Loucy (cell line): ENCODE results near the gene BCAS3.

Experiments
- H2AFZ ChIP-seq: fragments of 200-600 bp; sonication (generic); 2 replicates; pipeline ENCODE4 v1.6.0; 2016; ENCODE audit warnings: antibody characterized with exemption, mild to moderate bottlenecking, low read length, moderate library complexity
- H3F3A ChIP-seq: fragments of 200-600 bp; 2 replicates; pipeline ENCODE4 v1.6.0; 2016; ENCODE audit warnings: antibody characterized with exemption, low read depth, mild to moderate bottlenecking
- H3K27me3 ChIP-seq: fragments of 200-600 bp; sonication (generic); 2 replicates; pipeline ENCODE4 v1.6.1; 2014; ENCODE audit warnings: low read length, mild to moderate bottlenecking; ENCODE audit not compliant: insufficient read depth, poor library complexity, severe bottlenecking
- H3K36me3 ChIP-seq: fragments of 200-600 bp; sonication (generic); 2 replicates; pipeline ENCODE4 v1.6.1; 2016; ENCODE audit warnings: low read length; ENCODE audit not compliant: insufficient read depth
- H3K4me1 ChIP-seq: fragments of 200-600 bp; sonication (generic); 2 replicates; pipeline ENCODE4 v1.5.1; 2014; ENCODE audit warnings: low read length, mild to moderate bottlenecking; ENCODE audit not compliant: insufficient read depth, poor library complexity, severe bottlenecking
- H3K4me2 ChIP-seq: fragments of 200-600 bp; sonication (generic); 2 replicates; pipeline ENCODE4 v1.6.0; 2014; ENCODE audit warnings: antibody characterized with exemption, low read length, low read depth, mild to moderate bottlenecking; ENCODE audit not compliant: poor library complexity, severe bottlenecking
- H3K4me3 ChIP-seq: fragments of 200-600 bp; sonication (generic); 2 replicates; pipeline ENCODE4 v1.5.1; 2014; ENCODE audit warnings: low read length, mild to moderate bottlenecking, mixed read lengths; ENCODE audit not compliant: poor library complexity, severe bottlenecking
- H3K79me2 ChIP-seq: fragments of 200-600 bp; sonication (generic); 2 replicates; pipeline ENCODE4 v1.6.1; 2014; ENCODE audit warnings: low read length; ENCODE audit not compliant: insufficient read depth
- H3K9ac ChIP-seq: fragments of 200-600 bp; sonication (generic); 2 replicates; pipeline ENCODE4 v1.6.0; 2014; ENCODE audit warnings: mild to moderate bottlenecking, low read depth, low read length, moderate library complexity; ENCODE audit not compliant: poor library complexity, severe bottlenecking
- H3K9me2 ChIP-seq: fragments of 200-600 bp; sonication (generic); replicated peaks from 2 replicates; pipeline ENCODE4 v1.6.1; 2016; ENCODE audit warnings: low read depth, low read length, mixed read lengths
- H3K9me3 ChIP-seq: fragments of 200-600 bp; sonication (generic); 2 replicates; pipeline ENCODE4 v1.6.1; 2014; ENCODE audit warnings: mild to moderate bottlenecking, antibody characterized with exemption, low read length, low read depth; ENCODE audit not compliant: insufficient read depth
- H4K20me1 ChIP-seq: fragments of 200-600 bp; sonication (generic); 2 replicates; pipeline ENCODE4 v1.6.0; 2014; ENCODE audit warnings: antibody characterized with exemption, low read length, mild to moderate bottlenecking; ENCODE audit not compliant: insufficient read depth, poor library complexity, severe bottlenecking
- CTCF ChIP-seq: fragments of 200-600 bp; sonication (generic); conservative IDR thresholded peaks from 2 replicates; pipeline ENCODE4 v1.5.1; 2014; ENCODE audit warnings: mild to moderate bottlenecking, antibody characterized with exemption, low read length
- EZH2phosphoT487 ChIP-seq: fragments of 200-600 bp; IDR thresholded peaks from 2 replicates; pipeline ENCODE4 v1.6.1; 2018; ENCODE audit warnings: antibody characterized with exemption, mild to moderate bottlenecking, moderate library complexity, borderline replicate concordance

Gene BCAS3

DNA sequence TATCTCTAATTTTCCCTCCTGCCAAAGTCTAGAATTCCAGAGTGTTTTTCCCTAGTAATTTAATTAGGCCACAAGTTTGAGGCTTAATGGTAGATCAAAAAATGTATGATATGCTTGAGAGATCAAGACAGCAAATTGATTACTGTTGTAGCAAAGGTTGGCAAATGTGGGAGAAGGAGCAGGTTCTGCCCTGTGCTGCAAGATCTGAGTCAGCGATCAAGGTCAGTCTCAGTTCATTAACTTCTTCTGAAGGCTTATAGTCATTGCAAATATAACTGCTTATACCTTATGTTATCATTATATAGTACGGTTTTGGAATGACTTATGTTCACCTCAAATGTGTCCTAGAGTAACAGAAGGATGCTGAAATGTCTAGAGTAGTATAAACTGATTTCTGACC lies 490.9 kb downstream of the BCAS3 start:
- no peaks in the 10 kb centered on the region for H3F3A ChIP-seq
- no peak overlapping the region for H3K4me2 ChIP-seq
- H3K9me3 ChIP-seq: no peaks in the 10 kb centered on the region
- no peak overlapping the region for H3K9ac ChIP-seq
- no peak overlapping the region for H3K4me3 ChIP-seq
- no peaks in the 10 kb centered on the region for H4K20me1 ChIP-seq
- H3K4me1 ChIP-seq: peaks cover 5% of the 10 kb centered on the region
- TF ChIP-seq EZH2phosphoT487: no peak
- TF ChIP-seq CTCF: no peak
- H3K27me3 ChIP-seq: no peaks in the 10 kb centered on the region
- no peak overlapping the region for H2AFZ ChIP-seq
- H3K36me3 ChIP-seq: no peaks in the 10 kb centered on the region
- H3K9me2 ChIP-seq: no peaks in the 10 kb centered on the region
- no peaks in the 10 kb centered on the region for H3K79me2 ChIP-seq

- Histone ChIP-seq H3K9ac (no peak overlapping the region), H4K20me1 (no peaks in the 10 kb centered on the region), H3K79me2 (no peaks in the 10 kb centered on the region)
These were observed 496.7 kb downstream of the BCAS3 start for GRCh38 chr17:61174310-61174709.

DNA sequence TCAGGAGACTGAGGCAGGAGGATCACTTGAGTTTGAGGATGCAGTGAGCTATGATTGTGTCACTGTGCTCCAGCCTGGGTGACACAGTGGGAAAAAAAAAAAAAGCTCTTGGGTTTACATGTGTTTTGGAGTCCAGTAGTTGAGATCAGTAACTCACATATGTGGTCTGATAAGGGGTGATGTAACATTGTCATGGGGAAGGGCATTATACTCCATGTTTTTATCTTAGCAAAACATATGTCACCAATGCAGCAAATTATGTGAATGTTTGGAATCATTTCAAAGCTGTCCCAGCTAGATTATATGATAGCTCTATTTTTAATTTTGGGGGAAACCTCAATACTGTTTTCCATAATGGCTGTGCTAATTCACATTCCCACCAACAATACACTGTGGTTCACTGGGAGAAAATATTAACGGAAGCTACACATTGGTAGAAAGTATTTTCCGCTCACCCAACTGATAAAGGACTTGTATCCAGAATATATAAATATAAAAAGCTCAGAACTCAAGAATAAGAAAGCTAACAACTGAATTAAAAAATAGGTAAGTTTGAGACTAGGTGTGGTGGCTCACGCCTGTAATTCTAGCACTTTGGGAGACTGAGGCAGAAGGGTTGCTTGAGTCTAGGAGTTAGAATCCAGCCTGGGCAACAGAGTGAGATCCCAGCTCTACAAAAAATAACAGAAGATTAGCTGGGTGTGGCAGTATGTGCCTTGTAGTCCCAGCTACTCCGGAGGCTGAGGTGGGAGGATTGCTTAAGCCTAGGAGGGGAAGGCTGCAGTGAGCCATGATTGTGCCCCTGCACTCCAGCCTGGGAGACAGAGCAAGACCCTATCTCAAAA lies 497.9 kb downstream of the BCAS3 start:
- H3K79me2 ChIP-seq: no peaks in the 10 kb centered on the region
- no peak overlapping the region for H3K4me3 ChIP-seq
- H4K20me1 ChIP-seq: no peaks in the 10 kb centered on the region
- no peak overlapping the region for H3K4me2 ChIP-seq
- H3K9ac ChIP-seq: no peak overlapping the region
- no peaks in the 10 kb centered on the region for H3K9me3 ChIP-seq
- peaks cover 13% of the 10 kb centered on the region for H3K4me1 ChIP-seq
- no peaks in the 10 kb centered on the region for H3K36me3 ChIP-seq
- H2AFZ ChIP-seq: no peak overlapping the region
- H3K27me3 ChIP-seq: no peaks in the 10 kb centered on the region
- H3K9me2 ChIP-seq: no peaks in the 10 kb centered on the region
- H3F3A ChIP-seq: no peaks in the 10 kb centered on the region
- TF ChIP-seq EZH2phosphoT487 (no peak), CTCF (no peak)

More at GRCh38 chr17:61174310-61174709, 496.7 kb downstream of the BCAS3 start:
- no peaks in the 10 kb centered on the region for H3K9me2 ChIP-seq
- H3K4me3 ChIP-seq: no peak overlapping the region
- H3F3A ChIP-seq: no peaks in the 10 kb centered on the region
- no peak overlapping the region for H2AFZ ChIP-seq
- H3K36me3 ChIP-seq: no peaks in the 10 kb centered on the region
- TF ChIP-seq CTCF: no peak
- TF ChIP-seq EZH2phosphoT487: no peak
- no peak overlapping the region for H3K4me2 ChIP-seq
- H3K27me3 ChIP-seq: no peaks in the 10 kb centered on the region
- H3K9me3 ChIP-seq: no peaks in the 10 kb centered on the region
- H3K4me1 ChIP-seq: peaks cover 13% of the 10 kb centered on the region
